Measurements from ENCODE around the gene LAPTM5.

LAPTM5 gene

DNA sequence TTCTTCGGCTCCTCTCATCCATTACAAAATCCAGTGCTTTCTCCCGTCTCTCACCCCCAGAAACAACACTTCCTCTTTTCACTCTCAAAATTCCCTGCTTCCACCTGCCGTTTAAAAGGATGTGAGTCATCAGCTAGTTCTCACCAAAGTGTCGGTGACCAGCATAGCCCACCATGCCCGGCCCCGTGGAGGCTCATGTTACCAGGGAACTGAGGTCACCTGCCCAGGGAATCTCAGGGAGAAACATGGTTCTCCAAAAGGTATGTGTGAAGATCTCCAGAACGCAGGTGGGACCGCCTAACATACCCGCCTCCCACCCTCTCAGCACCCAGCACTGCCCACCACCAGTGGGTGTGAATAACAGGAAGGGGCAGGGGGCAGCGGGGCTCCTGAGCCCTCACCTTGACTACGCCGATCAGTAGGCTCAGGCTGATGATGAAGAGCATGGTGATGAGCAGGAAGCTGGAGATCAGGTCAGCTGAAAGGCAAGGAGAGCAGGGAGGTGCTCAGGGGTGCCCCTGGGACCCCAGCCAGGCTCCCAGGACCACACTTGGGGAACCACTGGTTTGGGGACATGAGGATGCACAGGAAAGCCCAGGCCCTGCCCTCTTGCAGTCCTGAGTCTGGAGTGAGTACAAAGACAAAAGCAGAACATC lies 16.2 kb downstream of the LAPTM5 start:
- no peak for DNase-seq

DNA sequence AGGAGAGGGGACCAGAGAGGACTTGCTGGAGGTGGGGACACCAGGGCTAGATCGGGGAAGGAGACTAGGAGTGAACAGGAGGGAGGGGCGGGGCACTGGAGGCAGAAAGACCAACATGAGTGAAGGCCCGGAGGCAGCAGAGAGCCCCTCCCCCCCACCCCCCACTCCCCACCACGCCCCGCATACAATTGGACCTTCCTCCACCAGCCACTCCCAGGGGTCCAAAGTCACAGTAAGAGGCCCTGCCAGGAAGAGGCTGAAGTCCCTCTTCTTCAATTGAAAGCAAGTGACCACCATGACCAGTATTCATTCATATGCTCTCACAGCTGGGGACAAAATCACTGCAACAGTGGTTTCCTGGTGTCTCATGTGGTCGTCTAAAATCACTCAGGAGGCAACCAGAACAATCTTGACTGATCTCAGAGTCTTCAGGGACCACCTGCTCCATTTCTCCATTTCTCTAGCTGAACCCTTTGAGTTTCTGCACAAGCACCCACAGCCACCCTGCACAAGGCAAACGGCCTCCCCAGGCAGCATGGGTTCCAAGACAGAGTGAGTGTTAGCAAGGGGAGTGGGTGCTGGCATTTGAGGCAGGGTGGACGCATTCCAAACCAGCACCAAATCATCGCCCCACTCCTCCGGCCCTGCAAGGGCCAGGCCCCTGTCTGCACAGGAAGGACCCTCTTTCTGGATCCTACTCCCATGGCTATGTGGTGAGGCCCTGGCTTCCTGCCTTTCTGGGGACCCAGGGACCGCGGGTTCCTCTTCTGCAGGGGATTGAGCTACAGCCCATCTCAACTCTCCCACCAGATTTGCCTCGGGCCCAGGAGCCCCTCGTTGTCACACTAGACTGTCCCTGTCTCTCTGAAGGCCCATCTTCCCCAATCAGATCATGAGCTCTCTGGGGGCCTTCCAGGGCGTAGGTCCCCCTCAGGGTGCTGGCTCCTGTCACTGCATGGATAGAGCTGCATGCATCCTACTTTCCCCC lies 17.0 kb downstream of the LAPTM5 start:
- DNase-seq, result no peak

DNA sequence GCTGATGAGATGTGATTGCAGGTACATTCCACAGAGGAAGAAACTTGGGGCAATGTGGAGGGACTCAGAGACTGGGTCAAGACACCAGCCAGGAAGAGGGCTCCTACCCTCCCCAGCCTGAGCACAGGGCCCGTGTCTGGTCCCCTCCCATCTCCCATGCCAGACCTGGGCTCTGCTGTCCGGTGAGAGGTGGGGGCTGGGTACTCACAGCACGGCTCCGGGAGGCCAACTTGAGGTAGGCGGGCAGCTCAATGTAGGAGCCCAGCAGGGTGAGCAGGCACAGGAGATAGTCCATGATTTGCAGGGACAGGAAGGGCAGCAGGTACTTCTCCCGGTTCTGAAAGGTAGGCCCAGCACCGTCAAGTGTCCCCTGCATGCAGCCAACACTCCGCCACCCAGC lies 18.0 kb downstream of the LAPTM5 start:
- DNase-seq, result no peak

DNA sequence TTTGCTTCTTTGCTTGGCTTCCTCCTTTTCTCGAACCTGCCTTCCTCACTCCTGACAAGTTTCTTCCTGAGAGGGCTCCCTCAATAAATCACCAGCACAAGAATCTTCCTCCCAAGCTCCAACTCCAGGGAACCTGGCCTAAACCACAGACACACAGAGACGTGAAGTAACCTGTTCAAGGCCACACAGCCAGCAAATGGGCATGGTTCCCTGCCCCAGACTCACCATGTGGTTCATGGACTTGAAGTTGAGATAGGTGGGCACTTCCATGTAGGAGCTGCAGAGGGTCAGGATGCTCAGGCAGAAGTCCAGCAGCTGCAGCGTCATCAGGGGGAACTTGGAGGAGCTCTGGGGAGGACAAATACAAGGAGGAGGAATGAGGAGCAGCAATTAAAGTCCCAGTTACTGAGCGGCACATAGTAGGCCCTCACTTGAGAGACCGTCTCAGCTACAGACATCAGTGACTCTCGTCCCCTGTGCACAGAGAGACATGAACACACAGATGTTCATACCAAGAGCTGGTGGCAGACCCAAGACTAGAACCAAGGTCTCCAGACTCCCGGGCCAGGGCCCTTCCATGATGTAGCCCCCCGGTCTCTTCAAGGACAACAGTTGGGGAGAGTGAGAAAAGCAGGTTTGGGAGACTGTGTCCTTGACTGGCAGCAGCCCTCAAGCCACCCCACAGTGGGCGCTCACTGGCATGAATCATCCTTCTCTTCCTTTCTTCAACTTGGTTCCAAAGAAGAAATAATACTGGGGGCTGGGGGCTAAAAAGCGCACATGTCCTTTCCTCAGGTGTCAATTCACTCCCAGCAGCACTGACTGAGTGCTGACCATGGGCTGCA lies 18.6 kb downstream of the LAPTM5 start:
- DNase-seq, result no peak

DNA sequence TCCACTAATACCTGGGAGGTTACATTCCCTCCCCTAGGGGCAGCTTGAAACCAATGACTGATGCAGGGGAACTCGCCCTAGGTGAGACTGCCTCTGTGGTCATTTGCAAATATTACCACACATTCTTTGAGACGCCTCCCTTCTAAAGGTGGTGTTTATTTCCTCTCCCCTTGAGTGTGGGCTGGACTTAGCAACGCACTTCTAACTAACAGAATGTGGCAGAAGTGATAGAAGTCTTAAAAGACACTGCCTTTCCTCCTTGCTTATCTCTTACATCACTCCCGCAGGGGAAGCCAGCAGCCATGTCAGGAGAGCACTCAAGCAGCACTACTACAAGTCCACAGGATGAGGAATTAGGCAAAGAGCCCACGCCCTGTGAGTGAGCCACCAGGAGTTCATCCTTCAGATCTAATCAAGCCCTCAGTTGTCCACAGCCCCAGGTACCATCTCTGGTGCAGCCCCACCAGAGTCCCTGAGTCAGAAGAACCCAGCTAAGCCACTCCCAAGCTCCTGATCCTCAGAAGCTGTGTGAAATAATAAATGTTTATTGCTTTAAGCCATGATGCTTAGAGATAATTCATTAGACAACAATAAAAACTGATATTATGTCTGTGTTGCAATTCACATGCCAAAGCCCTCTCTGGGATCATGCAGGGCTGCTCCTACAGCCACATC lies 19.4 kb downstream of the LAPTM5 start:
- no peak for DNase-seq

DNA sequence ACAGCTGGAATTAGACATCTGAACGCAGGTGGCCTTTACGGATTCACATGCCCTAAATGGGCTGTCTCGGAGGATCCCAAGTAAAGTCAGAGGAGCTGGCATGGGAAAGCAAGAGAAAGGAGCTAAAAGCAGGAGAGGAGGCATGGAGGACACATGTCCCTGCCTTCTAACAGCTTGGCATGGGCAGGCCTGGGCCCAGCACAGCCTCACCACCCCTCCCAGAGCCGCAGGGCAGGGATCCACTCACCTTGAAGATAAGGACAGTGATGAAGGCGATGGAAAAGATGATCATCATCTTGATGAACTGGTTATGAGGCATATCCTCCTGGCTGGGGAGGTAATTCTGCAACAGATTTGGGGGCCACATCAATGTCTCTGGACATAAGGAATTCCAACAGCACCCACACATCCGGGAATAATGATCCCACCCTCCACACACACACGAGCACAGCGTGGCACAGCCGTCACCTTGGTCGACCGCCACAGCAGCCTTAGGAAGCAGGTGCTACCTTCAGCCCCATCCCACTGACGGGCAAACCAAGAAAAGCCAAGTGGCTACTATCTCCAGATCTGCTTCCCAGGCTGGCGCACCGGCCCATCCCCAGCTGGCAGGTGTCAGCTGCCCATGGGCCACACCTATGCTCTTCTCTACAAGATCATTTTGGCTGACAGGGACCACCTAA lies 20.1 kb downstream of the LAPTM5 start:
- DNase-seq, result no peak

DNA sequence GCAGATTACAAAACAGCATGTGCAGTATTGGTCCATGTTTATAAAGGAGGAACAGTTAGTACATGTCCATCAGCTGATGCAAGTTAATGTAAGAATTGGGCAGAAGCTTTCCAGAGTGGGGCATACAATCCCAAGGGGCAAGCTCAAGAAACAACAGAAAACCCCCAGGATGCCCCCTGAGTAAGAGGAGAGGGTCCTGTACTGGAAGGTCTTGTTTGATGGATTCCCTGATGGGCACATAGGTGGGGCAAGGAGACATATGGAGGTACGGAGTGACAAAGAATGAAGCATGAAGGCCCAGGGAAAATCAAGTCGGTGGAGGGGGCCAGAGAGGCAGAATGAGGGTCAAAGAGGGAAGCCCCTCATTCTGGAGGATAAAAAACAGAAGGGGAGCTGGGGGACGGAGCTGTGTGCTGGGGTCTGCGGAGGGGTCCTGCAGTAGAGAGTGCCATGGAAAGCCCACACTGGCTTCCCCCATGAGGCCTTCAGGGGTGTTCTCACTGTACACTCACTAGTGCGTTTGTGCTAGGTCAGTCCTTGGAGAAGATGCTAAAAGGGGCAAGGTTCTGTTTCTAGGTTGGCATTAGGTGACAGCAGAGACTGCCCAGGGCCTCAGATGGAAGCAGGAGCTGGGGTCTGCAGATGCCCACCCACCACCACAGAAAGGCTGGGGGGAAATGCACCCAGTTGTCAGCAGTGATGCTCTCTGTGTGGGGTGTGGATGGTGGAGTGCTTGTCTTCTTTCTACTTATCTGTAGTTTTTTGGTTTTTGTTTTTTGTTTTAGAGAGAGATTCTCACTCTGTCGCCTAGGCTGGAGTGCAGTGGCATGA lies 21.7 kb downstream of the LAPTM5 start:
- DNase-seq, result no peak

DNA sequence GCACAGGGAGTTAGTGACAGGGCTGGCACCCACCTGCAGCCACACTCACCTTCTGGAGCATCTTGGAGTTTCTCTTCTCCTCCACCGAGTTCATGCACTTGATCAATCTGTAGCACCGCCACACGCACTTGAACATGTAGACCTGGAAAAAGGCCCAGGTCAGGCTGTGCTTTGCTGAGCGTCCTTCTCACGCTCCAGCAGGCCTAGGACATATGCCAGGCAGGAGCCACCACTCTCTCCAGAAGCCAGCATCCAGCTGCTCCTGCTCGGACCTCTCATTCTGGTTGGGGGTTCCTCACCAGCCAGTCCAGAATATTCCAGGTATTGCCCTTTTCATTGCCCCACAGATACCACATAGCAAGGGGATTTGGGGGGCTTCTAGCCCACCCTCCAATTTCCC lies 22.4 kb downstream of the LAPTM5 start:
- DNase-seq, result no peak

DNA sequence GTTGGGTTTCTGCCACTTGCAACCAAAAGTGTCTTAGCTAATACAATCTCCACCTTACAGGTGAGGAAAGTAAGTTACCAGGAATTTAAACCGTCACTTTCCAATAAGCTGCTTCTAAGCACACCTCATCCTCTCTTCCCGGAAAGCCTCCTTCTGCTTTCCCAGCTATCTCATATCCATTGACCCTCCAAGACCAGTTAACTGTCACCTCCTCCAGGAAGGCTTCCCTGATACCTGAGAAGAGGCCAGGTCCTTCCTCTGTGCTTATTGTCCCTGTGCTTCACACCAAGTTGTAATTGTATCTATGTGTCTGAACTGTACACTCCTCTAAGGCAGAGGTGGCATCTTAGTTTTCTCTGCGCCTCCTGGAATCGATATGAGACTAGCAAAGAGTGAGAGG lies 23.0 kb downstream of the LAPTM5 start:
- DNase-seq, result no peak

DNA sequence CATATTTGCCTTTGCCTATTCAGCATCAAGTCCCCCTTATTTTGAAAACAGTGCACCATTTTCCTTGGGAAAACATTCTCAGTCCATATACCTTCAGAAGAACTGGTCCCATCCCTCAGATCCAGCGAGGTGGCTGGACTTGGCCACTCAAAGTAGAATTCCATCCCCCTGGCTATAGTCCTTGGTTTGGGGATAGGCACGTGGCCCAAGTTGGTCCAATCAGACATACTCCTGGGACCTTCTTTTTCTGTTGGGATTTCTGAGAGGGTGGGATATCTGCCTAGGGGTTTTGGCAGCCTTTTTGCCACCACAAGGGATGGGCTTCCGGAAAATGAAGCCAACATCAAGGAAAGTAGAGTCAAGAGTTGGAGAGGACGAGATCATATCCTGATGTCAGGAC lies 23.5 kb downstream of the LAPTM5 start:
- DNase-seq, result no peak

DNA sequence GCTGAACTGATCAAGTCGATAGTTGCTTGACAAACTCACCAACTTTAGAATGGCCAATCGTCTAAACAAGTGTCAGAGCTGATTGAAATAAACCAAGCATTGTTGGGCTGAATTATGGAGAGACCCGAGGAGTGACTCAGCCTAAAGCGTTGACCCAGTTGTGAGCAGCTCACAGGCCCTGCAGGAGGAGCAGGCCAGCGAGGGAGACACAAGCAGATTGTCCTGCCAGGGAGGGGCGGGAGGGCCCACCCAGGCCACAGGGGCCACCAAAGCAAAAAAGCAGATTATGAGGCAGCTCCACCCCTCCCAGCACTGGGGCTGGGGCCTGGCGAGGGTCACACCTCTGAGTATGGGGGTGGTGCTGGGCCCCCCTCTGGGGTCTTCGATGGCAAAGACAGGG lies 24.1 kb downstream of the LAPTM5 start:
- DNase-seq, result no peak

DNA sequence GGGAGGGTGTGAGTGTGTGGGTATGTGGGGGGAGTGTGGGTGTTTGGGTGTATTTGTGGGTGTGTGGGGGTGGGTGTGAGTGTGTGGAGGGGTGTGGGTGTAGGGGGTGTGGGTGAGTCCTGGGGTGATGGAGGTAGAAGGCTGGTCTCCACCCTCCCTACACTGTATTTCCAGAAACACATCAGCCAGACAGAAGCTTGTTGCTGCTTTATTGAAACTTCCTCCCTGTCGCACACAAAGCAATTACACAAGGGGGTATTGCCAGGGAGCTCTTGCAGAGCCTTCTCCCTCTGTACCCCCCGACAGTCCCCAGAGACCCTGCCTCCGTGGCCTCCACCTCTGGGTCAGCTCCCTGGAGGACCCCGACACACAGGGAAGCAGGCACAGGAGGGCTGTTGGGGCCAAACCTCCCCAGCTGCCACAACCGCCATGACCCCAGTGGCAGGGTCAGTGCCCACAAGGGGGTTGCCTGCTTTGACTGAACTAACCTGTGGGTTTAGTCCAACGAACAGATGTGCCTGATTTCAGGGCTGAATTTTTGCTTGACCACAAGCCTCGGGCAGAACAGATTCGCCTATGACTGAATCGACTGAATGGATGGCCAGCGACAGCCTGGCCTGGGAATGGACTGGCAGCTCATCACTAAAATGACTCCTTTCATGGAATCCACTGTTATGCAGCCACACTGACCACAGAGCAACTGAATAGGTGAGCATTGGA lies 25.1 kb downstream of the LAPTM5 start:
- no peak for DNase-seq

DNA sequence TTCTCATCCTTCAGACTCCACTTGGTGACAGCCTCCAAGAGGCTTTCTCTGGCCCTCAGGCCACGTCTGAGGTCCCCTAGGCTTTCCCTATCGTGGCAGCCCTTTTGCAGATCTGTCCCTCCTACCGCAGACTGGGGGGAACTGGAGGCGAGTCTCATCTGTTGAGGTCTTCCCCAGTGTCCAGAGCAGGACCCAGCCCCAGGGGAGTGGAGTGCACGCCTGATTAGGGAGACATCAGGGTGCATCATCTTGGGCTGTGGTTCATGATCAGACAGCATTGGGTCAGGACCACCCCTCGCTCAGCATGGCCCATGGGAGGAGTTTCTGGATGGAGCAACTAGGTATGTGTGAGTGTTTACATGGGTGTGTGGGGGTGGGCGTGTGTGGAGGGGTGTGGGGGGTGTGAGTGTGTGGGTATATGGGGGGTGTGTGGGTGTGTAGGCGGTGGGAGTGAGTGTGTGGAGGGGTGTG lies 25.7 kb downstream of the LAPTM5 start:
- no peak for DNase-seq

DNA sequence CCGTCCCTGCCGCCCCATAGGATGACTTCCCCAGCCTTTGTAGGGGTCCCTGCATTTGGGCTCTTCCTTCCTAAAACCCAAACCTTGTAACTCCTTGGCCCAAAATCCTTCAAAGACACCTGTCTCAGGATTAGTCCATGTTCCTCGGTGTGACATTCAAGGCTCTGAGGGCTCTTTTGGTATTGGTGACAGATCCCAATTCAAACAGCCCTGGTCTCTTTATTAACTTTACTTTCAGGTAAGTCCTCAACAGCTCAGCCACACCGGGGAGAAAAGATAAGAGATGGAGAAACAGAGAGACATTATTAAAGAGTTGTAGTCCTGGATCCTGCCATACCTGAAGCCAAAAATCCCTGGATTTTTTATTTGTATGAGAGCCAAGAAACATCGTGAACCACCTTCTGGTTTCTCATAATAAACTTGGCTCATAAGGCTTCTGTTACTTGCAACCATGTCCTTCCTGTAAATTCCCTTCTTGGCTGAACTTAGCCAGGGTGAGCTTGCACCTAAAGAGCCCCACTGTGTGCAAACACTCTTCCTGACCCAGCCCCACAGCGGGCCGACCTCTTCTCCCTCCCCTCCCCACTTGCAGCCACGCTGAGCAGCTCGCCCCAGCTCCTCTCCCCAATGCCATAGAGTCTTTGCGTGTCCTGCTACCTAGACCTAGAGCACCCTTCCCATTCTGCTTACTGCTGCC lies 26.3 kb downstream of the LAPTM5 start:
- no peak for DNase-seq

DNA sequence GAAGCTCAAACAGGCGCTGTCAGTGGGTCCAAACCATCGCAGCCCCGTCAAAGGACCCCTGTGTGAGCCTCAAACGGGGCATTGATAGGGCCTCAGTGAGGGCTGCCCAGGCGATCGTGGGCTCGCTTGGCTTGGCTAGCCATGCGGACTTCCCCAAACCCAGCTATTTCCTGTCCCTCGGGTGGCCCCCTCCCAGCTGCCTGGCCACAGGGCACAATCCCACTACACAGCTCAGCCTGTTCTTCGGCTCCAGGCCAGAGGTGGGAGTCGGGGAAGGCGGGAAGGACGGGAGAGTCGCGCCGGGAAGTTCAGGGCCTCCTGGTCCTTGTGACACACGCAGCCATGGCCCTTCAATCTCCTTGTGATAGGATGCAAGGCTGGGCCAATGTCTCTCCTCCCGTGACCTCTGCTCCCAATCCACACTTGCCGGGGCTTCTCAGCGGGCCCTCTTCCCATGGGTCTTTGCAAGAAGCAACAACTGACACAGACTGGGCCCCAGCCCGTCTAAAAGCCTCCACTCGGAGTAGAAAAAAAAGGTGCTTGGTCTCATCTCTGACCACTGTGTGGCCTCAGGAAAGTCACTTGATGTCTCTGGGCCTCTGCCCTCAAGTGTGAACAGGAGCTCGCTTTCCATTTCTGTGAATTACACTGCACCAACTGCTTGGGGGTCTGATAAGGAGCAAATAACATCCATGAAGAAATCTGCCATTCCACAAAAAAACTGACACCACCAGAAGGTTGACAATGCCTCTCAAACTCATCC lies 27.0 kb downstream of the LAPTM5 start:
- peak; percentile 77 for DNase-seq

DNA sequence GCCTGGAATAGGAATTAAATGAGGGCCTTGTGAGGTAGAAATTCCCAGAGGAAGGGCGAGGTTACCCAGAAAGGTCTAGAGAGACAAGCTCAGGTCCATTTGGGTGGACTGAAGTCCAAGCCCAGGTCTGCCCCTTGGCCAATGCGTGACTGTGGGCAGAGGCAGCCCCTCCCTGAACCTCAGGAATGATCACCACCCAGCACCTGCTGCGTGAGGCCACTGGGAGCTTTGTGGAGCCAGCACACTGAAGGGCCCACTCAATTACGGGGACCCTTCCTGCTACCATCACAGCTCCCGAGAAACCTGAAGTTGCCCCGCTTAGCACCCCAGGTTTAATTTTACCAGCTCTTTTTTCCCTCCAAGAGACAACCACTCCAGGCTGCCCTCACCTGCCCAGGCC lies 27.7 kb downstream of the LAPTM5 start:
- no peak for DNase-seq

DNA sequence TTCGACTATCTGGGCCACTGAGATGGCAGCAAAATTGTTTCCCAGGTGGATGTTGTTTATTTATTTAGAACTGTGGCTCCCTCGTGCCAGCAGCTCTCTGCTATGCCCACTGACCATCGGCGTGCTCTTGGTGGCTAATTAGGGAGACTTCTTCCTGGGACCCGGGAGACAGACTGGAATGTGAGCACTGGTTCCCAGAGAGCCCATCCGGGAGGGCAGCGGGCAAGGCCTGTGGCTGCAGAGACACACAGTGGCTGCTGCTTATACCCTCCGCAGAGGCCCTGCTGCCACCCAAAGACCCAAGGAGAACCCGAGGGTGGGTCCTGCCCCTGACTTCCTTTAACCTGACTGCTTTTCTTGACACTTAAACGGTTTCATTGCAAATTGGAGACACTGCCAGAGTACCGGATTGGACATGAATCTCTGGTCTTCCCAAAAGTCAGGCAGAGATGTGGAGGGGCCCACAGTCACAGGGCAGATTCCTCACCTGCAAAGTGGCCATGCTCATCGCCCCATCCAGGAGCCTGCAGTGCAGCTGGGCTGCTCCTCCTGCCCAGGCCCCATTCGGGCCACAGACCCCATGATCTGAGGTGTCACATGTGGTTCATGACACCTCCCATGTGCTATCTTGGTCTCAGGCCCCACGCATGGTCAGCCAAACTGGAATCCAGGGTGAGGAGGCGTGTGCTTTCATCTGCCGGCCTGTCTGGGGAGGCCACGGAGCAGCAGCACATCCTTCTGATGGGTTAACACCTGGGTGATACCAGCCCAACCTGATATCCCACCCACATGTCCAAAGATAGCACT lies 28.5 kb downstream of the LAPTM5 start:
- DNase-seq, result no peak

DNA sequence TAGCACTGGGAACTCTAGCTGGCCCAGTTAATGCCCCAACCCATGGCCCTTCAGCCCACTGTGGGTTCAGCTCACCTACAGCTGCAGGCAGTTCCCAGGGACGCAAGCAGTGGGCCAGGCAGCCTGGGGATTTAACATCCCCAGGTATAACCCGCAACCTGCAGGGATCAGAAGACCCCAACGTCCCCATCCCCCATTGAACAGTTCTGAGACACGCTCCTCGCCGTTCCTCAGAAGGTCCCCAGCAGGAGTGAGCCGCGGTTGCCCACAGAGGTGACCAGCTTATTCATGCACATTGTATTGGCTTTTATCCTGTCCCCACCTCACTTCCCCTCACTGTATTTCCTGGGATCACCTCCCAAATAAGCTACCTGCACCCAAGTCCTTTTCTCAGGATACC lies 29.2 kb downstream of the LAPTM5 start:
- no peak for DNase-seq
